HEK293 (cell line): Measurements from ENCODE around the gene COL8A1.

ENCODE experiments used
- CTCF ChIA-PET: fragments of 350-600 bp; formaldehyde crosslinking; extraction: SDS; loops from one replicate; lab custom pipeline; 2021; ENCODE audit warnings: antibody characterized with exemption; lab: Yijun Ruan, JAX
- POLR2A ChIA-PET: fragments of 300-600 bp; formaldehyde crosslinking; extraction: SDS; loops from one replicate; lab custom pipeline; 2020; ENCODE audit warnings: antibody characterized with exemption, inconsistent platforms; lab: Yijun Ruan, JAX
- H3K27ac ChIP-seq: fragments of 200-500 bp; sonication (Bioruptor generic); 2 replicates; pipeline ENCODE4 v1.5.1; 2014; ENCODE audit warnings: low read depth, low read length, control low read depth, inconsistent platforms; ENCODE audit errors: extremely low read depth
- H3K36me3 ChIP-seq, 2 experiments: fragments of 200-500 bp in 1 of 2; sonication (Bioruptor generic) in 1 of 2; 1 replicate in 1 of 2; 2 replicates in 1 of 2; pipeline ENCODE4 v1.5.1; 2014 to 2017; ENCODE audit warnings: inconsistent platforms in 2 of 2, low read length in 2 of 2; ENCODE audit not compliant: control insufficient read depth in 2 of 2, insufficient read depth in 1 of 2
- H3K4me1 ChIP-seq: fragments of 200-500 bp; sonication (Bioruptor generic); 2 replicates; pipeline ENCODE4 v1.5.1; 2014; ENCODE audit warnings: mild to moderate bottlenecking, low read length, inconsistent platforms; ENCODE audit not compliant: control insufficient read depth, insufficient read depth
- H3K4me3 ChIP-seq: 2 replicates; pipeline ENCODE4 v1.5.1; 2011; ENCODE audit warnings: low read depth, mild to moderate bottlenecking, control low read depth, low read length, moderate library complexity
- H3K9me3 ChIP-seq: fragments of 200-500 bp; sonication (Bioruptor generic); 2 replicates; pipeline ENCODE4 v1.5.1; 2014; ENCODE audit warnings: low read depth, low read length, inconsistent platforms; ENCODE audit not compliant: control insufficient read depth, insufficient read depth
- GLI2 ChIP-seq: fragments of 450-650 bp; formaldehyde crosslinking; IDR thresholded peaks from 2 replicates; pipeline ENCODE4; 2017; ENCODE audit warnings: missing biosample characterization, missing genetic modification characterization, low read depth, borderline replicate concordance
- HOXC10 ChIP-seq: sonication (generic); formaldehyde crosslinking; IDR thresholded peaks from 2 replicates; pipeline ENCODE4 v1.8.1; 2023; ENCODE audit warnings: mild to moderate bottlenecking, missing genetic modification reagents
- HOXD13 ChIP-seq: sonication (generic); formaldehyde crosslinking; IDR thresholded peaks from 2 replicates; pipeline ENCODE4 v1.8.0; 2022; ENCODE audit warnings: missing genetic modification reagents, borderline replicate concordance
- IKZF3 ChIP-seq: fragments of 450-650 bp; IDR thresholded peaks from 2 replicates; pipeline ENCODE4 v1.5.0; 2018; ENCODE audit warnings: missing biosample characterization, mild to moderate bottlenecking, missing genetic modification characterization, moderate library complexity
- SCRT2 ChIP-seq: fragments of 450-650 bp; formaldehyde crosslinking; IDR thresholded peaks from 2 replicates; pipeline ENCODE4 v1.5.1; 2016; ENCODE audit warnings: missing biosample characterization, missing genetic modification characterization
- TCF7L2 ChIP-seq: IDR thresholded peaks from 2 replicates; pipeline ENCODE4 v1.6.1; 2011; ENCODE audit warnings: low read depth, mild to moderate bottlenecking, inconsistent platforms, low read length, moderate library complexity, borderline replicate concordance
- YY1 ChIP-seq: fragments of 450-650 bp; formaldehyde crosslinking; IDR thresholded peaks from 2 replicates; pipeline ENCODE4 v1.5.1; 2018; ENCODE audit warnings: missing biosample characterization, missing genetic modification characterization
- ZEB2 ChIP-seq: fragments of 450-650 bp; formaldehyde crosslinking; IDR thresholded peaks from 2 replicates; pipeline ENCODE4 v1.5.1; 2016; ENCODE audit warnings: missing biosample characterization, missing genetic modification characterization
- ZFHX2 ChIP-seq: fragments of 450-650 bp; formaldehyde crosslinking; conservative IDR thresholded peaks from 2 replicates; pipeline ENCODE4 v1.5.1; 2016; ENCODE audit warnings: missing biosample characterization, missing genetic modification characterization
- ZFP3 ChIP-seq: fragments of 450-650 bp; formaldehyde crosslinking; IDR thresholded peaks from 2 replicates; pipeline ENCODE4 v1.5.1; 2016; ENCODE audit warnings: low read depth, missing biosample characterization, missing genetic modification characterization
- ZNF157 ChIP-seq: fragments of 450-650 bp; formaldehyde crosslinking; IDR thresholded peaks from 2 replicates; pipeline ENCODE4 v1.5.1; 2016; ENCODE audit warnings: missing biosample characterization, missing genetic modification characterization
- ZNF16 ChIP-seq: fragments of 450-650 bp; formaldehyde crosslinking; IDR thresholded peaks from 2 replicates; pipeline ENCODE4 v1.5.1; 2016; ENCODE audit warnings: low read depth, missing biosample characterization, missing genetic modification characterization
- ZNF184 ChIP-seq: fragments of 450-650 bp; IDR thresholded peaks from 2 replicates; pipeline ENCODE4 v1.5.1; 2018; ENCODE audit warnings: missing biosample characterization, mild to moderate bottlenecking, missing genetic modification characterization
- ZNF24 ChIP-seq: fragments of 450-650 bp; formaldehyde crosslinking; IDR thresholded peaks from 2 replicates; pipeline ENCODE4 v1.5.1; 2016; ENCODE audit warnings: missing biosample characterization, missing genetic modification characterization
- ZNF335 ChIP-seq: fragments of 450-650 bp; formaldehyde crosslinking; conservative IDR thresholded peaks from 2 replicates; pipeline ENCODE4 v1.5.1; 2016; ENCODE audit warnings: missing biosample characterization, missing genetic modification characterization
- ZNF391 ChIP-seq: fragments of 450-650 bp; formaldehyde crosslinking; IDR thresholded peaks from 2 replicates; pipeline ENCODE4 v1.5.1; 2016; ENCODE audit warnings: low read depth, missing biosample characterization, missing genetic modification characterization, borderline replicate concordance
- ZNF510 ChIP-seq: fragments of 450-650 bp; formaldehyde crosslinking; IDR thresholded peaks from 2 replicates; pipeline ENCODE4 v1.5.1; 2018; ENCODE audit warnings: mild to moderate bottlenecking, missing genetic modification characterization, missing biosample characterization; ENCODE audit not compliant: insufficient replicate concordance
- ZNF596 ChIP-seq: fragments of 450-650 bp; IDR thresholded peaks from 2 replicates; pipeline ENCODE4 v1.5.0; 2018; ENCODE audit warnings: missing biosample characterization, mild to moderate bottlenecking, missing genetic modification characterization, moderate library complexity
- ZNF623 ChIP-seq: fragments of 450-650 bp; formaldehyde crosslinking; IDR thresholded peaks from 2 replicates; pipeline ENCODE4 v1.5.1; 2016; ENCODE audit warnings: missing biosample characterization, missing genetic modification characterization
- ZNF658 ChIP-seq: fragments of 450-650 bp; formaldehyde crosslinking; IDR thresholded peaks from 2 replicates; pipeline ENCODE4; 2016; ENCODE audit warnings: missing biosample characterization, missing genetic modification characterization
- ZNF792 ChIP-seq: fragments of 450-650 bp; formaldehyde crosslinking; IDR thresholded peaks from 2 replicates; pipeline ENCODE4 v1.5.1; 2016; ENCODE audit warnings: missing biosample characterization, missing genetic modification characterization
- TF ChIP-seq, protein P1 (sequence below): fragments of 450-650 bp; formaldehyde crosslinking; IDR thresholded peaks from 2 replicates; pipeline ENCODE4 v1.5.1; 2016; ENCODE audit warnings: missing biosample characterization, missing genetic modification characterization
- TF ChIP-seq, protein P2 (sequence below): fragments of 450-650 bp; formaldehyde crosslinking; IDR thresholded peaks from 2 replicates; pipeline ENCODE4 v1.5.1; 2016; ENCODE audit warnings: missing biosample characterization, missing genetic modification characterization
- TF ChIP-seq, protein P3 (sequence below): fragments of 450-650 bp; formaldehyde crosslinking; IDR thresholded peaks from 2 replicates; pipeline ENCODE4 v1.5.1; 2016; ENCODE audit warnings: missing biosample characterization, missing genetic modification characterization
- TF ChIP-seq, protein P4 (sequence below): fragments of 450-650 bp; formaldehyde crosslinking; IDR thresholded peaks from 2 replicates; pipeline ENCODE4 v1.5.1; 2016; ENCODE audit warnings: missing biosample characterization, missing genetic modification characterization

Gene COL8A1

DNA sequence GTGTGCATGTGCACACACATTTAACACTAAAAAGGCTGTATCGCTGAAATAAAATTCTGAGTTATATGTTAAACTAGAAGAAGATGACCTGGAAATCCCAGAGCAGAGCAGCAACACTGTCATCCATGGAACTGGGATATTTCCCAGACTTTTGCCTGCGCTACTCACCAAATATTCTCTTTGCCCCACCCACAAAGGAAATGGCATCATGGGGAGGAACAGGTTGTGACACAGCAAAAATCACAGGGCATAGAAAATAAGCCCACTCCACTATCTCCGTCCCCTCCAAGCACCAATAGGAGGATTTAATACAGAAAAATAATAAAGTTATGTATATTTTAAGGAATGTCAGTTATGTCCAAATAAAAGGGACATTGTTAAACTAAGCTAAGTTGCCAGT is 71.7 kb downstream of the COL8A1 start (continued):
- TF ChIP-seq, protein P1, sequence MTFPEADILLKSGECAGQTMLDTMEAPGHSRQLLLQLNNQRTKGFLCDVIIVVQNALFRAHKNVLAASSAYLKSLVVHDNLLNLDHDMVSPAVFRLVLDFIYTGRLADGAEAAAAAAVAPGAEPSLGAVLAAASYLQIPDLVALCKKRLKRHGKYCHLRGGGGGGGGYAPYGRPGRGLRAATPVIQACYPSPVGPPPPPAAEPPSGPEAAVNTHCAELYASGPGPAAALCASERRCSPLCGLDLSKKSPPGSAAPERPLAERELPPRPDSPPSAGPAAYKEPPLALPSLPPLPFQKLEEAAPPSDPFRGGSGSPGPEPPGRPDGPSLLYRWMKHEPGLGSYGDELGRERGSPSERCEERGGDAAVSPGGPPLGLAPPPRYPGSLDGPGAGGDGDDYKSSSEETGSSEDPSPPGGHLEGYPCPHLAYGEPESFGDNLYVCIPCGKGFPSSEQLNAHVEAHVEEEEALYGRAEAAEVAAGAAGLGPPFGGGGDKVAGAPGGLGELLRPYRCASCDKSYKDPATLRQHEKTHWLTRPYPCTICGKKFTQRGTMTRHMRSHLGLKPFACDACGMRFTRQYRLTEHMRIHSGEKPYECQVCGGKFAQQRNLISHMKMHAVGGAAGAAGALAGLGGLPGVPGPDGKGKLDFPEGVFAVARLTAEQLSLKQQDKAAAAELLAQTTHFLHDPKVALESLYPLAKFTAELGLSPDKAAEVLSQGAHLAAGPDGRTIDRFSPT (tag by site-specific recombination): no peak
- TF ChIP-seq ZNF792 (tag by site-specific recombination): no peak
- no peak for TF ChIP-seq ZNF623
- TF ChIP-seq TCF7L2: no peak
- no peak for TF ChIP-seq ZNF24 (tag by site-specific recombination)

DNA sequence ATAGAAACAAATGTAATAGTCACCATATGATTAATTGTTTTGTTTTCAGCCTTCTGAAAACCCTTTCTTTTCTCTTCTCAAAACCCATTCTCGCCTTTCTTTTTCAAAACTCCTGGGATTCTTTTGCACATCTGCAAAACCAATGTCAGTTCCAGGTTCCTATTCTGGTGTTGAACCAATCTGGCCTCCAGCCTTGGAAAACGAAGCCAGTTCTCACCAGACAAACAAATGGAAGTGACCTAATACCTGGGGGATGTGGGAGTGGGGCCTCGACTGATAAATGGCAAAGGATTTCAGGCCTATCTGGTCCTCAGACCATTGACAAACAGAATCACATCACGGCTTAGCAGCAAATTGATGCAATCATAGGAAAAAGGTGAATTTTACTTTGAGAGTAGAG is 73.0 kb downstream of the COL8A1 start:
- Histone ChIP-seq H3K27ac (no peak overlapping the region), H3K4me1 (no peaks in the 10 kb centered on the region), H3K9me3 (no peaks in the 10 kb centered on the region), H3K4me3 (no peak overlapping the region), H3K36me3 (no peaks in the 10 kb centered on the region)
- ChIA-PET POLR2A (no interaction called here), CTCF (no interaction called here)
- TF ChIP-seq HOXD13 (no peak), ZNF658 (tag by site-specific recombination) (no peak), ZFHX2 (tag by site-specific recombination) (no peak), ZNF391 (no peak), HOXC10 (CRISPR knock-in tag) (no peak), GLI2 (tag by site-specific recombination) (no peak), IKZF3 (no peak), ZNF157 (no peak)
- TF ChIP-seq, protein P2, sequence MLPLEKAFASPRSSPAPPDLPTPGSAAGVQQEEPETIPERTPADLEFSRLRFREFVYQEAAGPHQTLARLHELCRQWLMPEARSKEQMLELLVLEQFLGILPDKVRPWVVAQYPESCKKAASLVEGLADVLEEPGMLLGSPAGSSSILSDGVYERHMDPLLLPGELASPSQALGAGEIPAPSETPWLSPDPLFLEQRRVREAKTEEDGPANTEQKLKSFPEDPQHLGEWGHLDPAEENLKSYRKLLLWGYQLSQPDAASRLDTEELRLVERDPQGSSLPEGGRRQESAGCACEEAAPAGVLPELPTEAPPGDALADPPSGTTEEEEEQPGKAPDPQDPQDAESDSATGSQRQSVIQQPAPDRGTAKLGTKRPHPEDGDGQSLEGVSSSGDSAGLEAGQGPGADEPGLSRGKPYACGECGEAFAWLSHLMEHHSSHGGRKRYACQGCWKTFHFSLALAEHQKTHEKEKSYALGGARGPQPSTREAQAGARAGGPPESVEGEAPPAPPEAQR (tag by site-specific recombination): no peak
- TF ChIP-seq, protein P1 (tag by site-specific recombination): no peak
- TF ChIP-seq, protein P3, sequence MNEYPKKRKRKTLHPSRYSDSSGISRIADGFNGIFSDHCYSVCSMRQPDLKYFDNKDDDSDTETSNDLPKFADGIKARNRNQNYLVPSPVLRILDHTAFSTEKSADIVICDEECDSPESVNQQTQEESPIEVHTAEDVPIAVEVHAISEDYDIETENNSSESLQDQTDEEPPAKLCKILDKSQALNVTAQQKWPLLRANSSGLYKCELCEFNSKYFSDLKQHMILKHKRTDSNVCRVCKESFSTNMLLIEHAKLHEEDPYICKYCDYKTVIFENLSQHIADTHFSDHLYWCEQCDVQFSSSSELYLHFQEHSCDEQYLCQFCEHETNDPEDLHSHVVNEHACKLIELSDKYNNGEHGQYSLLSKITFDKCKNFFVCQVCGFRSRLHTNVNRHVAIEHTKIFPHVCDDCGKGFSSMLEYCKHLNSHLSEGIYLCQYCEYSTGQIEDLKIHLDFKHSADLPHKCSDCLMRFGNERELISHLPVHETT (tag by site-specific recombination): no peak

- no peaks in the 10 kb centered on the region for H3K9me3 ChIP-seq
- ChIA-PET CTCF (interaction anchor here (0.6 kb wide), 1 partner anchor 65 kb away, joined by 3 read pairs; no protein-coding TSS in a partner anchor), POLR2A (no interaction called here)
- H3K4me3 ChIP-seq: no peak overlapping the region
- no peaks in the 10 kb centered on the region for H3K4me1 ChIP-seq
- no peak overlapping the region for H3K27ac ChIP-seq
- H3K36me3 ChIP-seq: no peaks in the 10 kb centered on the region
- TF ChIP-seq ZNF184 (tag by site-specific recombination): no peak
- TF ChIP-seq YY1 (tag by site-specific recombination): no peak
- no peak for TF ChIP-seq SCRT2 (tag by site-specific recombination)
- no peak for TF ChIP-seq ZFP3 (tag by site-specific recombination)
- no peak for TF ChIP-seq ZEB2
- TF ChIP-seq, protein P4, sequence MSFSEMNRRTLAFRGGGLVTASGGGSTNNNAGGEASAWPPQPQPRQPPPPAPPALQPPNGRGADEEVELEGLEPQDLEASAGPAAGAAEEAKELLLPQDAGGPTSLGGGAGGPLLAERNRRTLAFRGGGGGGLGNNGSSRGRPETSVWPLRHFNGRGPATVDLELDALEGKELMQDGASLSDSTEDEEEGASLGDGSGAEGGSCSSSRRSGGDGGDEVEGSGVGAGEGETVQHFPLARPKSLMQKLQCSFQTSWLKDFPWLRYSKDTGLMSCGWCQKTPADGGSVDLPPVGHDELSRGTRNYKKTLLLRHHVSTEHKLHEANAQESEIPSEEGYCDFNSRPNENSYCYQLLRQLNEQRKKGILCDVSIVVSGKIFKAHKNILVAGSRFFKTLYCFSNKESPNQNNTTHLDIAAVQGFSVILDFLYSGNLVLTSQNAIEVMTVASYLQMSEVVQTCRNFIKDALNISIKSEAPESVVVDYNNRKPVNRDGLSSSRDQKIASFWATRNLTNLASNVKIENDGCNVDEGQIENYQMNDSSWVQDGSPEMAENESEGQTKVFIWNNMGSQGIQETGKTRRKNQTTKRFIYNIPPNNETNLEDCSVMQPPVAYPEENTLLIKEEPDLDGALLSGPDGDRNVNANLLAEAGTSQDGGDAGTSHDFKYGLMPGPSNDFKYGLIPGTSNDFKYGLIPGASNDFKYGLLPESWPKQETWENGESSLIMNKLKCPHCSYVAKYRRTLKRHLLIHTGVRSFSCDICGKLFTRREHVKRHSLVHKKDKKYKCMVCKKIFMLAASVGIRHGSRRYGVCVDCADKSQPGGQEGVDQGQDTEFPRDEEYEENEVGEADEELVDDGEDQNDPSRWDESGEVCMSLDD (tag by site-specific recombination): no peak
- no peak for TF ChIP-seq ZNF510 (tag by site-specific recombination)
- TF ChIP-seq ZNF792 (tag by site-specific recombination): no peak
- no peak for TF ChIP-seq ZNF16
- no peak for TF ChIP-seq ZNF596
- TF ChIP-seq ZNF335 (tag by site-specific recombination): no peak
These were observed 74.0 kb downstream of the COL8A1 start for GRCh38 chr3:99712291-99712954.
